ENCODE results near the gene TOX4.

DNA sequence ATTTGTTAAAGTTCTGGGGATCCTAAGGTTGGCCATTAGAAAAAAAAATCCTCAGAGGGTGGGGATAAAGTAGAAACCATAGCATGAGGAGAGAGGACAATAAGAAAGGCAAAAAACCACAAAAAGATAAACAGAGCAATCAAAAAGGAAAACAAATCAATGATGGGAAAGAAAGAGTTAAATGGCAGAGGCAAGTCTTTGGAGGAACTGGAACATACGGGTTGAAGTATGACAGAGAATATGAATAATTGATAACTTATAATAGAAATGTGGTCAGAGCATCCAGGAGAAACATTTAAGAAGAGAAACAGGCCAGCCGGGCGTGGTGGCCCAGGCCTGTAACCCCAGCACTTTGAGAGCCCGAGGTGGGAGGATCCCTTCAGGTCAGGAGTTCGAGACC lies 67.0 kb downstream of the TOX4 start:
- TF ChIP-seq, protein P1, sequence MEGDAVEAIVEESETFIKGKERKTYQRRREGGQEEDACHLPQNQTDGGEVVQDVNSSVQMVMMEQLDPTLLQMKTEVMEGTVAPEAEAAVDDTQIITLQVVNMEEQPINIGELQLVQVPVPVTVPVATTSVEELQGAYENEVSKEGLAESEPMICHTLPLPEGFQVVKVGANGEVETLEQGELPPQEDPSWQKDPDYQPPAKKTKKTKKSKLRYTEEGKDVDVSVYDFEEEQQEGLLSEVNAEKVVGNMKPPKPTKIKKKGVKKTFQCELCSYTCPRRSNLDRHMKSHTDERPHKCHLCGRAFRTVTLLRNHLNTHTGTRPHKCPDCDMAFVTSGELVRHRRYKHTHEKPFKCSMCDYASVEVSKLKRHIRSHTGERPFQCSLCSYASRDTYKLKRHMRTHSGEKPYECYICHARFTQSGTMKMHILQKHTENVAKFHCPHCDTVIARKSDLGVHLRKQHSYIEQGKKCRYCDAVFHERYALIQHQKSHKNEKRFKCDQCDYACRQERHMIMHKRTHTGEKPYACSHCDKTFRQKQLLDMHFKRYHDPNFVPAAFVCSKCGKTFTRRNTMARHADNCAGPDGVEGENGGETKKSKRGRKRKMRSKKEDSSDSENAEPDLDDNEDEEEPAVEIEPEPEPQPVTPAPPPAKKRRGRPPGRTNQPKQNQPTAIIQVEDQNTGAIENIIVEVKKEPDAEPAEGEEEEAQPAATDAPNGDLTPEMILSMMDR (conservative IDR thresholded peaks at IDR 0.05): no peak
- no peak for TF ChIP-seq ZFX (IDR thresholded peaks at IDR 0.05)

Data from C4-2B (cell line).